ENCODE measurements around the gene ADAMTS9. TPM values are rescaled to one million over a fixed set of nuclear protein-coding genes. Genes with fewer than 3 reads are reported as not detected.

The ADAMTS9 gene
- total RNA-seq, 1 donor from 2014 or later = 5.1 TPM

GRCh38 chr3:64495781-64496334 is 191.9 kb downstream of the ADAMTS9 start:
- H3K27me3 Mint-ChIP-seq (ENCODE audit: low read depth) = peaks cover 8% of the 10 kb centered on the region
- H3K4me3 Mint-ChIP-seq (ENCODE audit: unreplicated experiment) = no peak overlapping the region
- no peaks in the 10 kb centered on the region for H3K4me1 Mint-ChIP-seq (ENCODE audit: low read depth)
- H3K27ac Mint-ChIP-seq (ENCODE audit: unreplicated experiment) = no peak overlapping the region
- no peak for DNase-seq (ENCODE audit: low spot score)
- no peaks in the 10 kb centered on the region for H3K9me3 Mint-ChIP-seq (ENCODE audit: low read depth)
- H3K36me3 Mint-ChIP-seq (ENCODE audit: low read depth) = no peaks in the 10 kb centered on the region
- no peak for TF ChIP-seq CTCF (IDR thresholded peaks at IDR 0.05)

GRCh38 chr3:64495121-64495780 is 192.5 kb downstream of the ADAMTS9 start:
- Mint-ChIP-seq H3K36me3 (ENCODE audit: low read depth) (no peaks in the 10 kb centered on the region), H3K27ac (ENCODE audit: unreplicated experiment) (no peak overlapping the region), H3K4me3 (ENCODE audit: unreplicated experiment) (no peak overlapping the region), H3K27me3 (ENCODE audit: low read depth) (peaks cover 8% of the 10 kb centered on the region), H3K9me3 (ENCODE audit: low read depth) (no peaks in the 10 kb centered on the region), H3K4me1 (ENCODE audit: low read depth) (no peaks in the 10 kb centered on the region)
- no peak for TF ChIP-seq CTCF (IDR thresholded peaks at IDR 0.05)
- no peak for DNase-seq (ENCODE audit: low spot score)

- TF ChIP-seq CTCF (IDR thresholded peaks at IDR 0.05) = no peak
- Mint-ChIP-seq H3K27ac (ENCODE audit: unreplicated experiment) (no peak overlapping the region), H3K9me3 (ENCODE audit: low read depth) (no peaks in the 10 kb centered on the region), H3K27me3 (ENCODE audit: low read depth) (peaks cover 8% of the 10 kb centered on the region), H3K36me3 (ENCODE audit: low read depth) (no peaks in the 10 kb centered on the region), H3K4me3 (ENCODE audit: unreplicated experiment) (no peak overlapping the region), H3K4me1 (ENCODE audit: low read depth) (peaks cover under 1% of the 10 kb centered on the region)
- no peak for DNase-seq (ENCODE audit: low spot score)
Observed at GRCh38 chr3:64494526-64494925, 193.3 kb downstream of the ADAMTS9 start.

GRCh38 chr3:64493149-64493548 is 194.7 kb downstream of the ADAMTS9 start:
- no peak for DNase-seq (ENCODE audit: low spot score)
- H3K9me3 Mint-ChIP-seq (ENCODE audit: low read depth) = no peaks in the 10 kb centered on the region
- no peaks in the 10 kb centered on the region for H3K36me3 Mint-ChIP-seq (ENCODE audit: low read depth)
- peaks cover 8% of the 10 kb centered on the region for H3K4me1 Mint-ChIP-seq (ENCODE audit: low read depth)
- TF ChIP-seq CTCF (IDR thresholded peaks at IDR 0.05) = no peak
- no peak overlapping the region for H3K4me3 Mint-ChIP-seq (ENCODE audit: unreplicated experiment)
- no peak overlapping the region for H3K27ac Mint-ChIP-seq (ENCODE audit: unreplicated experiment)
- H3K27me3 Mint-ChIP-seq (ENCODE audit: low read depth) = peaks cover 8% of the 10 kb centered on the region

- no peak overlapping the region for H3K4me3 Mint-ChIP-seq (ENCODE audit: unreplicated experiment)
- H3K27ac Mint-ChIP-seq (ENCODE audit: unreplicated experiment) = no peak overlapping the region
- TF ChIP-seq CTCF (IDR thresholded peaks at IDR 0.05) = no peak
- no peak for DNase-seq (ENCODE audit: low spot score)
- H3K27me3 Mint-ChIP-seq (ENCODE audit: low read depth) = peaks cover 8% of the 10 kb centered on the region
- H3K9me3 Mint-ChIP-seq (ENCODE audit: low read depth) = no peaks in the 10 kb centered on the region
- H3K4me1 Mint-ChIP-seq (ENCODE audit: low read depth) = peaks cover 8% of the 10 kb centered on the region
- no peaks in the 10 kb centered on the region for H3K36me3 Mint-ChIP-seq (ENCODE audit: low read depth)
Observed at GRCh38 chr3:64491843-64492242, 196.0 kb downstream of the ADAMTS9 start.
